ENCODE data around the gene MCF2L2. TPM values are rescaled to one million over a fixed set of nuclear protein-coding genes. Genes with fewer than 3 reads are reported as not detected.

MCF2L2 gene
- total and polyA plus RNA-seq, 2 donors from 2014 or later: 0.32 to 1.7 TPM

GRCh38 chr3:183447206-183448001, 19.0 kb upstream of the MCF2L2 start:
- H3K9me3 ChIP-seq (ENCODE audit: control insufficient read depth in 2 of 3, insufficient read depth in 1 of 3, low read length in 3 of 3): no peaks in the 10 kb centered on the region
- H3K4me1 ChIP-seq (ENCODE audit: control insufficient read depth in 2 of 3, insufficient read depth in 2 of 3, low read depth in 1 of 3, low read length in 3 of 3): peaks cover 0 to 4% (median 0%) of the 10 kb centered on the region in 3 donors
- H3K27ac ChIP-seq (ENCODE audit: low read depth in 2 of 2, low read length in 2 of 2): peak overlapping the region; percentile 40 to 86

GRCh38 chr3:183446838-183447205, 18.4 kb upstream of the MCF2L2 start:
- Histone ChIP-seq H3K27me3 (ENCODE audit: control insufficient read depth, insufficient read depth, low read length) (no peaks in the 10 kb centered on the region), H3K9ac (ENCODE audit: low read length in 3 of 3) (peak overlapping the region in 2 of 3 donors; percentile 85 to 86), H3K36me3 (ENCODE audit: control insufficient read depth in 2 of 3, insufficient read depth in 3 of 3, low read length in 3 of 3) (no peaks in the 10 kb centered on the region), H3K4me3 (ENCODE audit: low read length in 3 of 3) (peak overlapping the region; percentile 90 to 98 (median 91)), H3K9me3 (ENCODE audit: control insufficient read depth in 2 of 3, insufficient read depth in 1 of 3, low read length in 3 of 3) (no peaks in the 10 kb centered on the region), H3K27ac (ENCODE audit: low read depth in 2 of 2, low read length in 2 of 2) (peak overlapping the region in 1 of 2 donors; percentile 86), H3K4me1 (ENCODE audit: control insufficient read depth in 2 of 3, insufficient read depth in 2 of 3, low read depth in 1 of 3, low read length in 3 of 3) (peaks cover 0 to 4% (median 0%) of the 10 kb centered on the region in 3 donors)
- FAIRE-seq (peak; percentile 30), DNase-seq (no peak)
- no peak for TF ChIP-seq CTCF (IDR thresholded peaks at IDR 0.05; ENCODE audit: borderline replicate concordance, extremely low read depth, insufficient read depth)
- intact Hi-C loops (cut with DNase I): no loop called here

More at GRCh38 chr3:183447206-183448001, 19.0 kb upstream of the MCF2L2 start:
- Histone ChIP-seq H3K36me3 (ENCODE audit: control insufficient read depth in 2 of 3, insufficient read depth in 3 of 3, low read length in 3 of 3) (no peaks in the 10 kb centered on the region), H3K27me3 (ENCODE audit: control insufficient read depth, insufficient read depth, low read length) (no peaks in the 10 kb centered on the region), H3K9ac (ENCODE audit: low read length in 3 of 3) (peak overlapping the region; percentile 85 to 86 (median 86)), H3K4me3 (ENCODE audit: low read length in 3 of 3) (peak overlapping the region; percentile 90 to 98 (median 91))
- DNase-seq: peak; percentile 93 to 98 (median 97)
- TF ChIP-seq CTCF (IDR thresholded peaks at IDR 0.05; ENCODE audit: borderline replicate concordance, extremely low read depth, insufficient read depth): no peak
- intact Hi-C loops (cut with DNase I): no loop called here
- no peak for FAIRE-seq

GRCh38 chr3:183444748-183445147, 16.3 kb upstream of the MCF2L2 start:
- FAIRE-seq: no peak
- intact Hi-C loops (cut with DNase I): no loop called here
- no peak overlapping the region for H3K4me3 ChIP-seq (ENCODE audit: low read length in 3 of 3)

More at GRCh38 chr3:183444748-183445147, 16.3 kb upstream of the MCF2L2 start:
- H3K27me3 ChIP-seq (ENCODE audit: control insufficient read depth, insufficient read depth, low read length): no peaks in the 10 kb centered on the region
- TF ChIP-seq CTCF (IDR thresholded peaks at IDR 0.05; ENCODE audit: borderline replicate concordance, extremely low read depth, insufficient read depth): no peak
- no peak overlapping the region for H3K9ac ChIP-seq (ENCODE audit: low read length in 3 of 3)
- H3K4me1 ChIP-seq (ENCODE audit: control insufficient read depth in 2 of 3, insufficient read depth in 2 of 3, low read depth in 1 of 3, low read length in 3 of 3): peaks cover 0 to 4% (median 0%) of the 10 kb centered on the region in 3 donors
- H3K27ac ChIP-seq (ENCODE audit: low read depth in 2 of 2, low read length in 2 of 2): no peak overlapping the region
- no peak for DNase-seq
- H3K9me3 ChIP-seq (ENCODE audit: control insufficient read depth in 2 of 3, insufficient read depth in 1 of 3, low read length in 3 of 3): no peaks in the 10 kb centered on the region
- no peaks in the 10 kb centered on the region for H3K36me3 ChIP-seq (ENCODE audit: control insufficient read depth in 2 of 3, insufficient read depth in 3 of 3, low read length in 3 of 3)

All from kidney (tissue), 14 donors.